Neural progenitor cell (in vitro differentiated cells): Measurements from ENCODE around the gene SERP2.

ENCODE experiments used
- CTCF ChIP-seq: fragments of 200-600 bp; sonication (generic); IDR thresholded peaks from 2 replicates; pipeline ENCODE4 v1.5.1; 2017; ENCODE audit warnings: antibody characterized with exemption, mild to moderate bottlenecking
- EZH2 ChIP-seq: fragments of 200-600 bp; sonication (generic); IDR thresholded peaks from 2 replicates; pipeline ENCODE4 v1.6.1; 2017; ENCODE audit warnings: antibody characterized with exemption, mild to moderate bottlenecking, moderate library complexity
- EZH2phosphoT487 ChIP-seq: fragments of 200-600 bp; sonication (generic); IDR thresholded peaks from 2 replicates; pipeline ENCODE4 v1.6.1; 2017; ENCODE audit warnings: antibody characterized with exemption

DNA sequence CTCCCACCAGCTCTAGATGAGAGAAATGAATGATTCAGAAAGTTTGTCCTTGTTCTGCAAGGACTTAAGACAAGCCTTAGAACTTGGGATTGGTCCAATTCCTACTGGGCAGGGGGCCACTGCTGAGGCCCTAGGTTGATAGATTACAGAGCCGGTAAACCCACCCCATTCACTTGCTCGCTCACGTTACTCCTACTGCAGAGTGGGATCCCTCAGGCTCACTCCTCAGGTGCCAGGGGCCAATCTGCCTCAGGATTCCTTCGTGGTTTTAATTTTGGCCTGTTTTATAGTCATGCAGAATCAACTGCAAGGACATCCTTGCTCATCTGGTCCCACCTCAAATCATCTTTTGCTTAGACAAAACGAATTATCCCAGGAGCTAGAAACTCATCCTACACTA lies 59.0 kb downstream of the SERP2 start:
- TF ChIP-seq CTCF (no peak), EZH2phosphoT487 (no peak), EZH2 (no peak)
